ENCODE measurements around the gene CACNA2D3. TPM values are rescaled to one million over a fixed set of nuclear protein-coding genes. Genes with fewer than 3 reads are reported as not detected.
A peak's percentile ranks its signal among the peaks of the same experiment; 100 is the strongest.

CACNA2D3 gene
- 1 to 10 TPM in 3 of 4 donors, under 1 TPM in 1; 0.30 to 9.6 (median 3.9) TPM for total RNA-seq

DNA sequence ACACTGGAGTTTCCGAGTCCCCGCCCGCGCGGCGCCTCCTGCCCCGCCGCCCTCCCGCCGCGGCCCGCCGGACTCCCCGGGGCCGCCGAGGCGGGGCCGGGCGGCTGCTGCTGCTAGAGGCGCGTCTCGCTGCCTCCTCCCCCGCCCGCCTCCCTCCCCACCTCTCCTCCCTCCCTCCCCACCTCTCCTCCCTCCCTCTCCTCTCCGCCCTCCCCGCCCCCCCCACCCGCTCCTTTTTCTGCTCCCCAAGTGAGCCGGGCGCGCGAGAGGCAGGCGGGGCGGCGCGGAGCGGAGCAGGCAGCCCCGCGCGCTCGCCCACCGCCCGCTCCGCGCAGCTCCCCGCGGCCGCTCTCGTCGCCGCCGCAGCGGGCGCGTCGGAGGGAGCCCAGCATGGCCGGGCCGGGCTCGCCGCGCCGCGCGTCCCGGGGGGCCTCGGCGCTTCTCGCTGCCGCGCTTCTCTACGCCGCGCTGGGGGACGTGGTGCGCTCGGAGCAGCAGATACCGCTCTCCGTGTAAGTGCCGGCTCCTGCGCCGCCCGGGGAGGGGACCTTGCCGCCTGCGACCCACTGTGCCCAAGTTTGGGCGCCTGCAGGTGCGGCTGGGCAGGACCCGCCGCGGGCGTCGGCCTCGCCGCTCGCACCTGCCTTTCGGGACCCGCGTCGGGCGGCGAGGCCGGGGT is at the start of gene CACNA2D3:
Gene CACNA2D3 (plus strand): TSS at position 229 of the 679 bp plus-strand sequence.
- Histone ChIP-seq H3K36me3 (no peaks in the 10 kb centered on the region), H3K9me3 (no peaks in the 10 kb centered on the region), H3K27me3 (peaks cover 0 to 38% of the 10 kb centered on the region in 2 donors), H3K27ac (peak within 1 kb of the TSS in 2 of 4 donors; percentile 36 to 70), H3K4me1 (peaks cover 0 to 33% (median 2%) of the 10 kb centered on the region in 4 donors), H3K4me3 (peak within 1 kb of the TSS; percentile 28 to 72 (median 38))
- TF ChIP-seq, protein P1, sequence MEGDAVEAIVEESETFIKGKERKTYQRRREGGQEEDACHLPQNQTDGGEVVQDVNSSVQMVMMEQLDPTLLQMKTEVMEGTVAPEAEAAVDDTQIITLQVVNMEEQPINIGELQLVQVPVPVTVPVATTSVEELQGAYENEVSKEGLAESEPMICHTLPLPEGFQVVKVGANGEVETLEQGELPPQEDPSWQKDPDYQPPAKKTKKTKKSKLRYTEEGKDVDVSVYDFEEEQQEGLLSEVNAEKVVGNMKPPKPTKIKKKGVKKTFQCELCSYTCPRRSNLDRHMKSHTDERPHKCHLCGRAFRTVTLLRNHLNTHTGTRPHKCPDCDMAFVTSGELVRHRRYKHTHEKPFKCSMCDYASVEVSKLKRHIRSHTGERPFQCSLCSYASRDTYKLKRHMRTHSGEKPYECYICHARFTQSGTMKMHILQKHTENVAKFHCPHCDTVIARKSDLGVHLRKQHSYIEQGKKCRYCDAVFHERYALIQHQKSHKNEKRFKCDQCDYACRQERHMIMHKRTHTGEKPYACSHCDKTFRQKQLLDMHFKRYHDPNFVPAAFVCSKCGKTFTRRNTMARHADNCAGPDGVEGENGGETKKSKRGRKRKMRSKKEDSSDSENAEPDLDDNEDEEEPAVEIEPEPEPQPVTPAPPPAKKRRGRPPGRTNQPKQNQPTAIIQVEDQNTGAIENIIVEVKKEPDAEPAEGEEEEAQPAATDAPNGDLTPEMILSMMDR (IDR thresholded peaks at IDR 0.05), result no peak
- TF ChIP-seq POLR2A (IDR thresholded peaks at IDR 0.05) (no peak), EP300 (IDR thresholded peaks at IDR 0.05) (no peak)
- WGBS, 2 donors, result 1% methylated on average over 29 to 41 of the region's 100 CpGs
- DNase-seq (ENCODE audit: low spot score in 2 of 2), result no peak

DNA sequence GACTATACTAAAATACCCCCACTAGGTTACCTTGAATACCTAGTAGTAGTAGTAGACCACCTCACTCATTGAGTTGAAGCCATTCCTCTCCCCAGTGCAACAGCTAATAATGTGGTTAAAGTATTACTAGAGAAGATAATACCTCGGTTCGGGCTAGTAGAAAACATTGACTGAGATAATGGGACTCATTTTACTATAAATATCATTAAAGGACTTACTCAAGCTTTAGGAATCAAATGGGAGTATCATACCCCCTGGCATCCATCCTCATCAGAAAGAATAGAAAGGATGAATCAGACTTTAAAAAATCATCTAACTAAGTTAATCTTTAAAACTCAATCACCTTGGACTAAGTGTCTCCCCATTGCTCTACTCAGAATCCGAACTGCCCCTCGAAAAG is 49.0 kb upstream of the CACNA2D3 start:
- no peaks in the 10 kb centered on the region for H3K27me3 ChIP-seq
- 90 to 92% methylated on average over 4 of the region's 4 CpGs for whole genome bisulfite sequencing, 2 donors
- no peaks in the 10 kb centered on the region for H3K36me3 ChIP-seq
- no peak for DNase-seq (ENCODE audit: low spot score in 2 of 2)
- no peak overlapping the region for H3K4me3 ChIP-seq
- TF ChIP-seq EP300 (IDR thresholded peaks at IDR 0.05), result no peak
- no peak for TF ChIP-seq POLR2A (IDR thresholded peaks at IDR 0.05)
- TF ChIP-seq, protein P1 (IDR thresholded peaks at IDR 0.05), result no peak
- peaks cover 0 to 24% (median 3%) of the 10 kb centered on the region in 4 donors for H3K9me3 ChIP-seq
- H3K27ac ChIP-seq, result no peak overlapping the region
- H3K4me1 ChIP-seq, result no peaks in the 10 kb centered on the region

DNA sequence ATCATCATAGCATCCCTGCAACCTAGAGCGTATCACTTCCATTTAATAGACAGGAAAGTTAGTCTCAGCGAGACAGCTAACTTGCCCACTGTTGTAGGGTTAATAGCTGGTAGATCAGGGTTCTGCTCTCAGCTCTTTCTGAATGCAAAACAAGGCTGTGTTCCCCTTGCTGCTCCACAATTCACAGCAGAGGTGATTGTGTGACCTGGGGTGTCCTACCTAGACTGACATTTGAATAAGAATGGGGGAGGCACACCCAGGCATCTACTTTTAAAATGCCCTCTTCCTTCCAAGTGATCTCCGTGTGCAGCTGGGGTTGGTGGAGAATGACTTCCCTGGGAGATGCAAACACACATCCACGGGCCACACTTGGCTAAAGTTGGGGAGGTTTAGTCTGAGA is 43.0 kb upstream of the CACNA2D3 start:
- WGBS, 2 donors, result 48 to 49% methylated on average over 4 of the region's 4 CpGs
- Histone ChIP-seq H3K36me3 (no peaks in the 10 kb centered on the region), H3K4me1 (no peaks in the 10 kb centered on the region), H3K27ac (no peak overlapping the region), H3K27me3 (peaks cover 0 to 7% of the 10 kb centered on the region in 2 donors), H3K4me3 (no peak overlapping the region), H3K9me3 (no peaks in the 10 kb centered on the region)
- DNase-seq (ENCODE audit: low spot score in 2 of 2), result no peak
- TF ChIP-seq, protein P1 (IDR thresholded peaks at IDR 0.05), result no peak
- TF ChIP-seq EP300 (IDR thresholded peaks at IDR 0.05) (no peak), POLR2A (IDR thresholded peaks at IDR 0.05) (no peak)

DNA sequence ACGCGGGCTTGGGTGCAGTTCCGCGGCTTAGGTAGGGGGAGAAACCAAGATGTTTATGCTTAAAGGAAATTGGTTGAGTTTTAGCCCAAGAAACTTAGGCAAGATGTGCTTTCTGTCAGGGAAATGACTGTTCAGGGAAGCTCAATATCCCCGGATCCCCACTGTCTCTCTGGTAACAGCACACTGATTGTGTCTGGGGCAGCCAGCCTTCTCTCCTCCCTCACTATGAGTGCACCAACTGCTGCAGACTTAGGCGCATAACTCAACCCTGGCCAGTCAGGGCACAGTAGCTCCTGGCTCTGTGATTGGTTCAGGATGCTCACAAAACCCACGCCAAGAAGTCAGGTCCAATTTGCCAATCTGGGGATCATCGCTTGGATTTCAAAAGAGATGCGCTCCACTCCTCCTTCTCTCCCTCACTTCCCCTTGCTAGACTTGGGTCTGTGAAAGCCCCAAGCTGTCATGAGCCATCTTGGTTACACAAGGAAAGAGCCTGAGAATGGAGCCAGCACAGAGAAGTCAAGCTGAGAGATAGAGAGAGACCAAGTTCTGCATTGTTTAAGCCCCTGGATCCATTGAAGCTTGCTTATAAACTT is 42.5 kb upstream of the CACNA2D3 start:
- TF ChIP-seq POLR2A (IDR thresholded peaks at IDR 0.05) (no peak), EP300 (IDR thresholded peaks at IDR 0.05) (no peak)
- TF ChIP-seq, protein P1 (IDR thresholded peaks at IDR 0.05), result no peak
- H3K4me3 ChIP-seq, result no peak overlapping the region
- WGBS, 2 donors, result 50 to 53% methylated on average over 9 of the region's 9 CpGs
- peaks cover 0 to 7% of the 10 kb centered on the region in 2 donors for H3K27me3 ChIP-seq
- no peaks in the 10 kb centered on the region for H3K36me3 ChIP-seq
- DNase-seq (ENCODE audit: low spot score in 2 of 2), result no peak
- no peak overlapping the region for H3K27ac ChIP-seq
- no peaks in the 10 kb centered on the region for H3K9me3 ChIP-seq
- H3K4me1 ChIP-seq, result no peaks in the 10 kb centered on the region

DNA sequence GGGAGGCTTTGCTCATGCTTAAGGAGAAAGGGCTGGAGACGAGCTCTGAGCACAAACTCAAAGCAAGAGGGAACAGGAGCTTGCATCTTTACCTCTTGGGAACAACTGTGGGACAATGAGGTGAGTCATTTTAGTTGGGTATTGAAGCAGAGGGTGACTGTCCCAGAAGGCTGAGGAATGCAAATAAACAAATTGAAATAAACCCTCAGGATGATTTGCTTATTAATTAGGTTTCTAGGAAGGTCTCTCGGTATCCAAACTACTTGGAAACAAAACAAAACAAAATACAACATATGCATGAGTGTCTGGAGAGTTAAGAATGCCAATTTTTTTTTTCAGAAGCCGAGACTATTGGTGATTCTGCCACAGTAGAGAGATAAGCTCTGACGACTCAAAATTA is 38.4 kb upstream of the CACNA2D3 start:
- peaks cover 0 to 10% (median 0%) of the 10 kb centered on the region in 4 donors for H3K4me1 ChIP-seq
- H3K36me3 ChIP-seq, result no peaks in the 10 kb centered on the region
- no peaks in the 10 kb centered on the region for H3K9me3 ChIP-seq
- 53 to 61% methylated on average over 4 of the region's 4 CpGs for WGBS, 2 donors
- H3K27ac ChIP-seq, result no peak overlapping the region
- TF ChIP-seq POLR2A (IDR thresholded peaks at IDR 0.05), result no peak
- TF ChIP-seq EP300 (IDR thresholded peaks at IDR 0.05), result no peak
- TF ChIP-seq, protein P1 (IDR thresholded peaks at IDR 0.05), result no peak
- DNase-seq (ENCODE audit: low spot score in 2 of 2), result no peak
- H3K27me3 ChIP-seq, result peaks cover 0 to 32% of the 10 kb centered on the region in 2 donors
- no peak overlapping the region for H3K4me3 ChIP-seq

All from tibial nerve (tissue), 4 donors.